K562 (cell line): ENCODE results near the gene SLC22A1. TPM values are rescaled to one million over a fixed set of nuclear protein-coding genes. Genes with fewer than 3 reads are reported as not detected.
A peak's percentile ranks its signal among the peaks of the same experiment; 100 is the strongest.

Experiments
- ARID3B ChIP-seq: fragments of 250-450 bp; sonication (Bioruptor Pico); IDR thresholded peaks from 2 replicates; pipeline ENCODE4 v1.4.0; 2020; ENCODE audit warnings: borderline replicate concordance
- ATF3 ChIP-seq, 2 experiments: fragments of 450-650 bp in 1 of 2; sonication (generic) in 1 of 2; formaldehyde crosslinking in 1 of 2; IDR thresholded peaks in 1 of 2; conservative IDR thresholded peaks in 1 of 2; 2 replicates each; pipeline versions ENCODE4 v1.6.1 to v1.8.1; 2016 to 2023; ENCODE audit warnings: mild to moderate bottlenecking in 2 of 2, moderate library complexity in 2 of 2, inconsistent platforms in 1 of 2, missing genetic modification reagents in 1 of 2
- DDX20 ChIP-seq: fragments of 450-650 bp; IDR thresholded peaks from 2 replicates; pipeline ENCODE4 v1.6.1; 2016; ENCODE audit warnings: missing genetic modification characterization, low read depth, mild to moderate bottlenecking, missing compliant biosample characterization, moderate library complexity
- E2F1 ChIP-seq: sonication (generic); formaldehyde crosslinking; IDR thresholded peaks from 2 replicates; pipeline ENCODE4 v1.8.1; 2023; ENCODE audit warnings: mild to moderate bottlenecking, missing genetic modification reagents, moderate library complexity
- ELK3 ChIP-seq: fragments of 450-650 bp; formaldehyde crosslinking; IDR thresholded peaks from 2 replicates; pipeline ENCODE4 v1.4.0; 2020; ENCODE audit warnings: mild to moderate bottlenecking
- FOXA3 ChIP-seq, 2 experiments: fragments of 450-650 bp in 1 of 2; sonication (generic) in 1 of 2; formaldehyde crosslinking; IDR thresholded peaks in 1 of 2; conservative IDR thresholded peaks in 1 of 2; 2 replicates each; pipeline versions ENCODE4 v1.4.0 to v1.8.0; 2020 to 2022; ENCODE audit warnings: mild to moderate bottlenecking in 2 of 2, missing genetic modification reagents in 1 of 2
- HMG20B ChIP-seq: fragments of 250-450 bp; sonication (Bioruptor Pico); IDR thresholded peaks from 2 replicates; pipeline ENCODE4 v1.5.0; 2021; ENCODE audit warnings: mild to moderate bottlenecking
- IFI16 ChIP-seq: fragments of 250-450 bp; sonication (Bioruptor Pico); IDR thresholded peaks from 2 replicates; pipeline ENCODE4 v2.1.2; 2022; ENCODE audit warnings: mild to moderate bottlenecking, inconsistent platforms
- POLR2A ChIP-seq: fragments of 450-650 bp; conservative IDR thresholded peaks from 2 replicates; pipeline ENCODE4 v1.6.1; 2016
- SIN3A ChIP-seq, 2 experiments: fragments of 150-350 bp in 1 of 2; IDR thresholded peaks; 2 replicates each; pipeline ENCODE4 v1.6.1; 2011 to 2016; ENCODE audit warnings: borderline replicate concordance in 2 of 2, low read depth in 2 of 2, low read length in 2 of 2, mild to moderate bottlenecking in 2 of 2, moderate library complexity in 2 of 2; ENCODE audit not compliant: control insufficient read depth in 1 of 2
- SOX6 ChIP-seq: fragments of 450-650 bp; IDR thresholded peaks from 2 replicates; pipeline ENCODE4 v1.6.1; 2014; ENCODE audit warnings: mild to moderate bottlenecking
- TRIM25 ChIP-seq: fragments of 450-650 bp; IDR thresholded peaks from 2 replicates; pipeline ENCODE4 v1.7.0; 2016; ENCODE audit warnings: borderline replicate concordance
- USF1 ChIP-seq: sonication (generic); formaldehyde crosslinking; IDR thresholded peaks from 2 replicates; pipeline ENCODE4 v1.9.0; 2022; ENCODE audit warnings: mild to moderate bottlenecking, missing genetic modification reagents
- ZBTB2 ChIP-seq: fragments of 450-650 bp; IDR thresholded peaks from 2 replicates; pipeline ENCODE4 v1.6.1; 2016; ENCODE audit warnings: antibody characterized with exemption
- ZNF134 ChIP-seq: fragments of 250-450 bp; sonication (Bioruptor Pico); conservative IDR thresholded peaks from 2 replicates; pipeline ENCODE4 v1.4.0; 2020
- ZNF311 ChIP-seq: fragments of 250-450 bp; sonication (Bioruptor Pico); IDR thresholded peaks from 2 replicates; pipeline ENCODE4 v1.4.0; 2020; ENCODE audit warnings: mild to moderate bottlenecking, moderate library complexity
- ZNF707 ChIP-seq: fragments of 250-450 bp; sonication (Bioruptor Pico); conservative IDR thresholded peaks from 2 replicates; pipeline ENCODE4 v1.8.0; 2022; ENCODE audit warnings: inconsistent platforms, mild to moderate bottlenecking, moderate library complexity
- polyA plus RNA-seq, 8 experiments: library from polyadenylated mRNA; depleted of rRNA in 4 of 8; stranded (reverse) in 5 of 8; unstranded in 3 of 8; fragments of >200 nt; fragmentation: Nextera tagmentation in 2 of 8; fragmentation: Illumina TruSeq in 1 of 8; extraction: Ambion mirVana in 2 of 8; extraction: Trizol in 1 of 8; gene quantifications; 2 replicates each; pipeline versions ENCODE4 v1.2.1 to v1.2.3, GENCODE V29; 2011 to 2014; ENCODE audit warnings: inconsistent platforms in 1 of 8, missing spikeins in 1 of 8
- total RNA-seq, 7 experiments: library from RNA; depleted of rRNA in 6 of 7; stranded (reverse); fragments of >200 nt in 6 of 7; fragmentation: Illumina TruSeq in 2 of 7; extraction: Trizol in 2 of 7; gene quantifications; 2 replicates each; pipeline versions ENCODE4 v1.2.1 to v1.2.3, GENCODE V29; 2011 to 2021; ENCODE audit warnings: low replicate concordance in 1 of 7

SLC22A1 gene
- total and polyA plus RNA-seq, 9 of the 15 experiments (the other 6 are each of a cell fraction or from before 2014, with no cell fraction given), result 0.11 to 0.60 (median 0.26) TPM; not detected in 4

- no peak for TF ChIP-seq USF1
- no peak for TF ChIP-seq ZBTB2
- peak; percentile 36; the same call in 1 of the 2 replicates for TF ChIP-seq SOX6
- TF ChIP-seq ZNF707 (CRISPR knock-in tag), result no peak
- no peak for TF ChIP-seq ELK3 (CRISPR knock-in tag)
- TF ChIP-seq HMG20B (CRISPR knock-in tag), result 0 out of 2 replicates have a peak, but pooled peaks have one; percentile 34
- no peak for TF ChIP-seq SIN3A (IDR thresholded peaks at IDR 0.05; ENCODE audit: borderline replicate concordance in 2 of 2, control insufficient read depth in 1 of 2, low read depth in 2 of 2, low read length in 2 of 2)
- TF ChIP-seq IFI16 (CRISPR knock-in tag), result no peak
- TF ChIP-seq FOXA3 (CRISPR knock-in tag; conservative IDR thresholded peaks at IDR 0.05 in 1 of 2, IDR thresholded peaks at IDR 0.05 in 1 of 2), result peak; percentile 65 to 70
- no peak for TF ChIP-seq TRIM25
- TF ChIP-seq ARID3B, result no peak
- TF ChIP-seq POLR2A, result no peak
- TF ChIP-seq ZNF134 (CRISPR knock-in tag), result no peak
- no peak for TF ChIP-seq E2F1
- no peak for TF ChIP-seq ZNF311
- peak; percentile 38; the same call in 1 of the 2 replicates for TF ChIP-seq DDX20
- no peak for TF ChIP-seq ATF3 (IDR thresholded peaks at IDR 0.05)
- TF ChIP-seq ATF3 (CRISPR knock-in tag; conservative IDR thresholded peaks at IDR 0.05), result no peak
Measured at GRCh38 chr6:160137989-160138835, 16.6 kb downstream of the SLC22A1 start (continued).
